ENCODE measurements around the gene DYNC1I1. TPM values are rescaled to one million over a fixed set of nuclear protein-coding genes. Genes with fewer than 3 reads are reported as not detected.

Gene DYNC1I1
- total and polyA plus RNA-seq, 3 experiments from 2014 or later = not detected

- Mint-ChIP-seq H3K4me1 (no peaks in the 10 kb centered on the region), H3K9me3 (peaks cover 0 to 5% (median 0%) of the 10 kb centered on the region in 5 donors), H3K4me3 (no peak overlapping the region), H3K27me3 (peaks cover 0 to 18% of the 10 kb centered on the region in 2 donors), H3K36me3 (no peaks in the 10 kb centered on the region), H3K27ac (no peak overlapping the region)
- CTCF ChIA-PET = interaction anchor here (1.2 kb wide), 1 partner anchor 9 kb away, joined by 4 read pairs; no protein-coding TSS in a partner anchor
- H3K4me1 ChIP-seq (ENCODE audit: insufficient read depth, low read length) = no peaks in the 10 kb centered on the region
- no peaks in the 10 kb centered on the region for H3K9me3 ChIP-seq (ENCODE audit: low read length)
- no peak overlapping the region for H3K27ac ChIP-seq (ENCODE audit: low read depth, low read length)
- no peak for DNase-seq
- no peaks in the 10 kb centered on the region for H3K27me3 ChIP-seq (ENCODE audit: insufficient read depth, low read length, poor library complexity, severe bottlenecking)
- H3K36me3 ChIP-seq (ENCODE audit: insufficient read depth, low read length) = no peaks in the 10 kb centered on the region
- no peak overlapping the region for H3K4me3 ChIP-seq (ENCODE audit: low read length)
- POLR2A ChIA-PET = no interaction called here
These were observed 99.5 kb downstream of the DYNC1I1 start for GRCh38 chr7:95871896-95872295.

DNA sequence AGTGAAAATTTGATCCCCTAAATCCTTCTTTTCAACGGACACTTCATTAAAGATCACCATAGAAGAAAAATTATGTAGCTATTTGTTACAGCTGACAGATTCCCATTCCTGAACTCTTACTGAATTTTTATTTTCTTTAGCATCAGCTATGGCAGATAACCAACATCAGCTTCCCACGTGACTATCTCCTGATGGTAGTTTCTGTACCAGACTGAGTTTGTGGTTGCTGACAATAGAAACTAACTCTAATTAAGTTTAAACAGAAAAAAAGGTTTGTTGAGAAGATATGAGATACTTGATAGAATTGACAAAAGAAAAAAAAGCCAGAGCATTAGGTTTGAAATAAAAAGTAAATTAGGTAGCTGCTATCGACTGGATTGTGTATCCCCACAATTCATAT is 101.8 kb downstream of the DYNC1I1 start:
- Mint-ChIP-seq H3K4me3 (no peak overlapping the region), H3K27me3 (peaks cover 0 to 18% of the 10 kb centered on the region in 2 donors), H3K36me3 (no peaks in the 10 kb centered on the region), H3K27ac (no peak overlapping the region), H3K4me1 (no peaks in the 10 kb centered on the region), H3K9me3 (peaks cover 0 to 9% (median 5%) of the 10 kb centered on the region in 5 donors)
- H3K36me3 ChIP-seq (ENCODE audit: insufficient read depth, low read length) = no peaks in the 10 kb centered on the region
- no peaks in the 10 kb centered on the region for H3K4me1 ChIP-seq (ENCODE audit: insufficient read depth, low read length)
- no peak overlapping the region for H3K4me3 ChIP-seq (ENCODE audit: low read length)
- H3K27ac ChIP-seq (ENCODE audit: low read depth, low read length) = no peak overlapping the region
- no peaks in the 10 kb centered on the region for H3K9me3 ChIP-seq (ENCODE audit: low read length)
- no peaks in the 10 kb centered on the region for H3K27me3 ChIP-seq (ENCODE audit: insufficient read depth, low read length, poor library complexity, severe bottlenecking)
- DNase-seq = no peak
- POLR2A ChIA-PET = no interaction called here
- CTCF ChIA-PET = no interaction called here

GRCh38 chr7:95874541-95875265 is 102.3 kb downstream of the DYNC1I1 start:
- Histone ChIP-seq H3K36me3 (ENCODE audit: insufficient read depth, low read length) (no peaks in the 10 kb centered on the region), H3K27me3 (ENCODE audit: insufficient read depth, low read length, poor library complexity, severe bottlenecking) (no peaks in the 10 kb centered on the region), H3K9me3 (ENCODE audit: low read length) (no peaks in the 10 kb centered on the region), H3K4me3 (ENCODE audit: low read length) (no peak overlapping the region), H3K27ac (ENCODE audit: low read depth, low read length) (no peak overlapping the region), H3K4me1 (ENCODE audit: insufficient read depth, low read length) (no peaks in the 10 kb centered on the region)
- CTCF ChIA-PET = no interaction called here
- Mint-ChIP-seq H3K36me3 (no peaks in the 10 kb centered on the region), H3K4me1 (no peaks in the 10 kb centered on the region), H3K9me3 (peaks cover 0 to 9% (median 5%) of the 10 kb centered on the region in 5 donors), H3K27ac (no peak overlapping the region), H3K4me3 (no peak overlapping the region), H3K27me3 (peaks cover 0 to 18% of the 10 kb centered on the region in 2 donors)
- POLR2A ChIA-PET = no interaction called here
- DNase-seq = no peak

- POLR2A ChIA-PET = no interaction called here
These were observed 103.2 kb downstream of the DYNC1I1 start for GRCh38 chr7:95875519-95875918.

GRCh38 chr7:95878677-95879076 is 106.3 kb downstream of the DYNC1I1 start:
- H3K4me1 ChIP-seq (ENCODE audit: insufficient read depth, low read length) = no peaks in the 10 kb centered on the region
- Mint-ChIP-seq H3K27ac (no peak overlapping the region), H3K36me3 (no peaks in the 10 kb centered on the region), H3K4me3 (no peak overlapping the region), H3K9me3 (peaks cover 0 to 9% (median 5%) of the 10 kb centered on the region in 5 donors), H3K4me1 (no peaks in the 10 kb centered on the region), H3K27me3 (peaks cover 0 to 15% of the 10 kb centered on the region in 2 donors)
- H3K27ac ChIP-seq (ENCODE audit: low read depth, low read length) = no peak overlapping the region
- DNase-seq = no peak
- ChIA-PET POLR2A (no interaction called here), CTCF (no interaction called here)
- H3K9me3 ChIP-seq (ENCODE audit: low read length) = no peaks in the 10 kb centered on the region
- H3K36me3 ChIP-seq (ENCODE audit: insufficient read depth, low read length) = no peaks in the 10 kb centered on the region
- no peaks in the 10 kb centered on the region for H3K27me3 ChIP-seq (ENCODE audit: insufficient read depth, low read length, poor library complexity, severe bottlenecking)
- H3K4me3 ChIP-seq (ENCODE audit: low read length) = no peak overlapping the region

More at GRCh38 chr7:95875519-95875918, 103.2 kb downstream of the DYNC1I1 start:
- no peaks in the 10 kb centered on the region for H3K9me3 ChIP-seq (ENCODE audit: low read length)
- DNase-seq = no peak
- H3K4me3 Mint-ChIP-seq = no peak overlapping the region
- no peaks in the 10 kb centered on the region for H3K4me1 ChIP-seq (ENCODE audit: insufficient read depth, low read length)
- no peaks in the 10 kb centered on the region for H3K36me3 Mint-ChIP-seq
- CTCF ChIA-PET = no interaction called here
- H3K27me3 ChIP-seq (ENCODE audit: insufficient read depth, low read length, poor library complexity, severe bottlenecking) = no peaks in the 10 kb centered on the region
- no peak overlapping the region for H3K27ac ChIP-seq (ENCODE audit: low read depth, low read length)
- H3K4me1 Mint-ChIP-seq = no peaks in the 10 kb centered on the region
- no peak overlapping the region for H3K4me3 ChIP-seq (ENCODE audit: low read length)
- peaks cover 0 to 18% of the 10 kb centered on the region in 2 donors for H3K27me3 Mint-ChIP-seq
- no peak overlapping the region for H3K27ac Mint-ChIP-seq
- H3K9me3 Mint-ChIP-seq = peaks cover 0 to 9% (median 5%) of the 10 kb centered on the region in 5 donors
- no peaks in the 10 kb centered on the region for H3K36me3 ChIP-seq (ENCODE audit: insufficient read depth, low read length)

GRCh38 chr7:95881597-95881996 is 109.2 kb downstream of the DYNC1I1 start:
- no peak overlapping the region for H3K4me3 Mint-ChIP-seq
- H3K27me3 ChIP-seq (ENCODE audit: insufficient read depth, low read length, poor library complexity, severe bottlenecking) = no peaks in the 10 kb centered on the region
- H3K27me3 Mint-ChIP-seq = peaks cover 2 to 7% of the 10 kb centered on the region in 2 donors
- POLR2A ChIA-PET = no interaction called here
- no peaks in the 10 kb centered on the region for H3K4me1 Mint-ChIP-seq
- CTCF ChIA-PET = interaction anchor here (1.5 kb wide), 1 partner anchor 10 kb away, joined by 4 read pairs; no protein-coding TSS in a partner anchor
- H3K27ac ChIP-seq (ENCODE audit: low read depth, low read length) = no peak overlapping the region
- no peaks in the 10 kb centered on the region for H3K36me3 Mint-ChIP-seq
- no peaks in the 10 kb centered on the region for H3K4me1 ChIP-seq (ENCODE audit: insufficient read depth, low read length)
- H3K27ac Mint-ChIP-seq = no peak overlapping the region
- DNase-seq = no peak
- H3K4me3 ChIP-seq (ENCODE audit: low read length) = no peak overlapping the region
- no peaks in the 10 kb centered on the region for H3K36me3 ChIP-seq (ENCODE audit: insufficient read depth, low read length)
- H3K9me3 Mint-ChIP-seq = peaks cover 0 to 9% (median 5%) of the 10 kb centered on the region in 5 donors
- no peaks in the 10 kb centered on the region for H3K9me3 ChIP-seq (ENCODE audit: low read length)

- Histone ChIP-seq H3K36me3 (ENCODE audit: insufficient read depth, low read length) (no peaks in the 10 kb centered on the region), H3K27ac (ENCODE audit: low read depth, low read length) (no peak overlapping the region), H3K4me1 (ENCODE audit: insufficient read depth, low read length) (no peaks in the 10 kb centered on the region), H3K4me3 (ENCODE audit: low read length) (no peak overlapping the region), H3K9me3 (ENCODE audit: low read length) (no peaks in the 10 kb centered on the region), H3K27me3 (ENCODE audit: insufficient read depth, low read length, poor library complexity, severe bottlenecking) (no peaks in the 10 kb centered on the region)
- no peaks in the 10 kb centered on the region for H3K4me1 Mint-ChIP-seq
- ChIA-PET POLR2A (no interaction called here), CTCF (no interaction called here)
- no peak overlapping the region for H3K4me3 Mint-ChIP-seq
- peaks cover 2 to 7% of the 10 kb centered on the region in 2 donors for H3K27me3 Mint-ChIP-seq
- no peak for DNase-seq
- H3K36me3 Mint-ChIP-seq = no peaks in the 10 kb centered on the region
- no peak overlapping the region for H3K27ac Mint-ChIP-seq
- H3K9me3 Mint-ChIP-seq = peaks cover 0 to 5% (median 3%) of the 10 kb centered on the region in 5 donors
These were observed 110.9 kb downstream of the DYNC1I1 start for GRCh38 chr7:95883217-95883616.

DNA sequence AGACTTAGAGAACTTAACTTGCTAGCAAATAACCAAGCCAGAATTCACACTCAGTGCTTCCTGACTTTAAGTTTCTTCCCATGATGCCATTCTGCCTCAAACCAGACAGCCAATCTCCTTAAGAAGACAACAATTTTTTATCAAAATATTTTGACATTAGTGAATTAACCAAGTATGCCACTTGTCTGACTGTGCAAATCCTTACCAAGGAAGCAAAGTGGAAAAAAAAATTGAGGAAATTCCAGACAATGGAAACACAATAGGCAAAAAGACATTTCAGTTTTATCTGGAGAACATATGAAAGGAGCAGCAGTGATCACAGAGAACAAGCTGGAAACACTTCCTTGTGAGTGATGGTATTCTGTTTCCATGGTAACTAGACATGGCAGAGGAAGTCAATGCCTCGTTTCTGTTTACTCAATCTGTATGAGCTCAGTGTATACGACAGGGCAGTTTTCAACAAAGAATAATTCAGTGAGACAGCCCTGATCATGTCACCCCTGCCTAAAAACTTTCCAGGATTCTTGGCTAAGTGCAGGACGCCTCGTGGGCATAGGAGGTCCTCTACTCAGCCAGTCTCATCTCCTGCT is 114.2 kb downstream of the DYNC1I1 start:
- H3K27me3 Mint-ChIP-seq = peaks cover 2 to 14% of the 10 kb centered on the region in 2 donors
- H3K4me1 Mint-ChIP-seq = no peaks in the 10 kb centered on the region
- Histone ChIP-seq H3K4me3 (ENCODE audit: low read length) (no peak overlapping the region), H3K9me3 (ENCODE audit: low read length) (no peaks in the 10 kb centered on the region), H3K27ac (ENCODE audit: low read depth, low read length) (no peak overlapping the region), H3K4me1 (ENCODE audit: insufficient read depth, low read length) (no peaks in the 10 kb centered on the region), H3K27me3 (ENCODE audit: insufficient read depth, low read length, poor library complexity, severe bottlenecking) (no peaks in the 10 kb centered on the region), H3K36me3 (ENCODE audit: insufficient read depth, low read length) (no peaks in the 10 kb centered on the region)
- ChIA-PET POLR2A (no interaction called here), CTCF (no interaction called here)
- no peak overlapping the region for H3K4me3 Mint-ChIP-seq
- DNase-seq = no peak
- no peaks in the 10 kb centered on the region for H3K36me3 Mint-ChIP-seq
- H3K27ac Mint-ChIP-seq = no peak overlapping the region
- H3K9me3 Mint-ChIP-seq = no peaks in the 10 kb centered on the region

Measured in CD8-positive, alpha-beta memory T cell (primary cell).